IMR-90 (cell line): ENCODE measurements around the gene FAM90A1. TPM values are rescaled to one million over a fixed set of nuclear protein-coding genes. Genes with fewer than 3 reads are reported as not detected.
"Not testable (repeated sequence)": the region's sequence is repeated elsewhere in the genome, so short reads cannot be mapped to it uniquely, and the experiment has no call there.

Experiments used
- ATAC-seq: fragments of 200-7000 bp; cut with Tn5 transposase; 2 replicates; pipeline ENCODE4 v1.9.1; 2020; ENCODE audit warnings: low read depth, mild to moderate bottlenecking, moderate library complexity
- BruUV-seq: library from RNA; stranded (reverse); fragments of 400-500 nt; replicated peaks from 2 replicates; lab custom pipeline; 2021; lab: Mats Ljungman, UMichigan
- CTCF ChIA-PET: fragments of 300-600 bp; formaldehyde crosslinking; extraction: SDS; loops from one replicate; lab custom pipeline; 2021; ENCODE audit warnings: antibody characterized with exemption; lab: Yijun Ruan, JAX
- POLR2A ChIA-PET: fragments of 300-600 bp; sonication (Branson Sonifier 250); formaldehyde crosslinking; loops from one replicate; lab custom pipeline; 2022; ENCODE audit warnings: antibody characterized with exemption; ENCODE audit not compliant: unreplicated experiment; lab: Charles Lee
- DNase-seq: peaks from one replicate; pipeline ENCODE4 v3.0.0; 2013
- H2AFZ ChIP-seq: replicated peaks from 2 replicates; pipeline ENCODE3; 2013; ENCODE audit warnings: low read length, mild to moderate bottlenecking; ENCODE audit not compliant: poor library complexity
- H2AK5ac ChIP-seq: 2 replicates; pipeline ENCODE4 v1.6.1; 2013; ENCODE audit warnings: low read depth, low read length, inconsistent platforms
- H2AK9ac ChIP-seq: replicated peaks from 2 replicates; pipeline ENCODE3; 2013; ENCODE audit warnings: mild to moderate bottlenecking, low read depth, low read length, moderate library complexity; ENCODE audit not compliant: poor library complexity
- H2BK120ac ChIP-seq: 2 replicates; pipeline ENCODE4 v1.6.1; 2013; ENCODE audit warnings: low read depth, low read length, inconsistent platforms
- H2BK15ac ChIP-seq: 3 replicates; pipeline ENCODE4 v1.6.1; 2013; ENCODE audit warnings: low read depth, low read length, inconsistent platforms
- H2BK20ac ChIP-seq: 2 replicates; pipeline ENCODE4 v1.6.1; 2013; ENCODE audit warnings: low read depth, mild to moderate bottlenecking, inconsistent platforms, low read length, moderate library complexity
- H2BK5ac ChIP-seq: 2 replicates; pipeline ENCODE4 v1.6.1; 2013; ENCODE audit warnings: mild to moderate bottlenecking, low read depth, low read length, inconsistent platforms; ENCODE audit not compliant: poor library complexity, severe bottlenecking
- H3K14ac ChIP-seq: replicated peaks from 2 replicates; pipeline ENCODE4 v1.6.1; 2013; ENCODE audit warnings: low read depth, low read length, inconsistent platforms
- H3K18ac ChIP-seq: 2 replicates; pipeline ENCODE4 v1.6.1; 2013; ENCODE audit warnings: low read depth, low read length, control low read depth
- H3K23ac ChIP-seq: 2 replicates; pipeline ENCODE4 v1.6.1; 2013; ENCODE audit warnings: low read depth, low read length, inconsistent platforms
- H3K27ac ChIP-seq: 2 replicates; pipeline ENCODE4 v1.5.1; 2013; ENCODE audit warnings: mild to moderate bottlenecking, control low read depth, low read length; ENCODE audit not compliant: insufficient read depth
- H3K27me3 ChIP-seq: 2 replicates; pipeline ENCODE4 v1.6.1; 2013; ENCODE audit warnings: low read length; ENCODE audit not compliant: control insufficient read depth, insufficient read depth
- H3K36me3 ChIP-seq: 2 replicates; pipeline ENCODE4 v1.6.1; 2013; ENCODE audit warnings: low read length, mixed read lengths; ENCODE audit not compliant: control insufficient read depth, insufficient read depth
- H3K4ac ChIP-seq: 2 replicates; pipeline ENCODE4 v1.6.1; 2013; ENCODE audit warnings: low read depth, low read length, inconsistent platforms
- H3K4me1 ChIP-seq: 2 replicates; pipeline ENCODE4 v1.6.1; 2013; ENCODE audit warnings: low read length, mixed read lengths; ENCODE audit not compliant: control insufficient read depth, insufficient read depth
- H3K4me2 ChIP-seq: 2 replicates; pipeline ENCODE4 v1.6.1; 2013; ENCODE audit warnings: low read depth, mild to moderate bottlenecking, control low read depth, low read length, moderate library complexity
- H3K4me3 ChIP-seq: 2 replicates; pipeline ENCODE4 v1.5.1; 2013; ENCODE audit warnings: low read depth, mild to moderate bottlenecking, control low read depth, low read length, moderate library complexity; ENCODE audit not compliant: insufficient read depth
- H3K56ac ChIP-seq: 2 replicates; pipeline ENCODE4 v1.6.1; 2013; ENCODE audit warnings: low read length, inconsistent platforms; ENCODE audit not compliant: insufficient read depth; ENCODE audit errors: extremely low read depth
- H3K79me1 ChIP-seq, 2 experiments: 2 replicates each; pipeline ENCODE4 v1.6.1; 2013; ENCODE audit warnings: low read length in 2 of 2, inconsistent platforms in 1 of 2, low read depth in 1 of 2
- H3K9ac ChIP-seq: 2 replicates; pipeline ENCODE4 v1.6.1; 2013; ENCODE audit warnings: low read depth, low read length, control low read depth
- H3K9me1 ChIP-seq: 2 replicates; pipeline ENCODE4 v1.6.1; 2013; ENCODE audit warnings: low read length, inconsistent platforms; ENCODE audit not compliant: insufficient read depth
- H3K9me3 ChIP-seq: 2 replicates; pipeline ENCODE4 v1.6.1; 2013; ENCODE audit warnings: low read length; ENCODE audit not compliant: control insufficient read depth, insufficient read depth
- H4K20me1 ChIP-seq: 2 replicates; pipeline ENCODE4 v1.6.1; 2013; ENCODE audit warnings: low read length, inconsistent platforms; ENCODE audit not compliant: insufficient read depth
- H4K5ac ChIP-seq: 2 replicates; pipeline ENCODE4 v1.6.1; 2013; ENCODE audit warnings: mild to moderate bottlenecking, low read depth, low read length, control low read depth
- H4K8ac ChIP-seq, 2 experiments: 2 replicates each; pipeline ENCODE4 v1.6.1; 2013; ENCODE audit warnings: low read depth in 2 of 2, low read length in 2 of 2, control low read depth in 1 of 2, inconsistent platforms in 1 of 2
- H4K91ac ChIP-seq: 2 replicates; pipeline ENCODE4 v1.6.1; 2013; ENCODE audit warnings: low read depth, low read length, inconsistent platforms; ENCODE audit not compliant: insufficient read depth
- WGBS, 2 experiments: methylation state at CpG; one replicate each; pipeline versions ENCODE4 v1.1.5 to v1.1.7; 2013; ENCODE audit warnings: missing lambda C conversion rate in 2 of 2; ENCODE audit not compliant: insufficient read length in 1 of 2; ENCODE audit errors: extremely low coverage in 2 of 2; 5-methylcytosine and 5-hydroxymethylcytosine counted together
- dilution Hi-C: fragments of 300-500 bp; cut with HindIII; formaldehyde crosslinking; loops from one replicate; pipeline ENCODE4 v1.14.3; 2018; ENCODE audit warnings: low sequenced_read_pairs; ENCODE audit not compliant: unreplicated experiment
- in situ Hi-C: fragments of 300-500 bp; cut with MboI; formaldehyde crosslinking; loops from 3 replicates; pipeline ENCODE4 v1.14.3; 2019; ENCODE audit warnings: low sequenced_read_pairs, inconsistent platforms, mixed read lengths
- intact Hi-C: fragments of 100-400 bp; cut with micrococcal nuclease; formaldehyde crosslinking; loops from 2 replicates; pipeline ENCODE4 v1.10.0; 2022
- polyA plus RNA-seq, 3 experiments: library from polyadenylated mRNA; depleted of rRNA; stranded (reverse); fragments of >200 nt; gene quantifications; 2 replicates each; pipeline ENCODE4 v1.2.3, GENCODE V29; 2012; ENCODE audit warnings: low replicate concordance in 1 of 3
- total RNA-seq: library from RNA; depleted of rRNA; stranded (reverse); fragments of >200 nt; gene quantifications from 2 replicates; pipeline ENCODE4 v1.2.3, GENCODE V29; 2012

FAM90A1 gene
- total and polyA plus RNA-seq, 2 of the 4 experiments (the other 2 are of a cell fraction) = 0.09 TPM; not detected in 1

GRCh38 chr12:8261111-8261554 is 33.7 kb upstream of the FAM90A1 start:
- H2BK5ac ChIP-seq, H3K4me2 ChIP-seq, H2AK5ac ChIP-seq, H3K27ac ChIP-seq, H3K4ac ChIP-seq, DNase-seq, H3K4me3 ChIP-seq, H3K56ac ChIP-seq, H4K8ac ChIP-seq, in situ Hi-C loops, H3K23ac ChIP-seq, H3K4me1 ChIP-seq, H3K9ac ChIP-seq, H2AFZ ChIP-seq, H4K20me1 ChIP-seq, H2BK20ac ChIP-seq, BruUV-seq, H2AK9ac ChIP-seq, H3K9me3 ChIP-seq, dilution Hi-C loops, H3K18ac ChIP-seq, intact Hi-C loops, H4K5ac ChIP-seq, ATAC-seq, CTCF ChIA-PET, H4K91ac ChIP-seq, H3K9me1 ChIP-seq, H3K79me1 ChIP-seq, H2BK15ac ChIP-seq, H2BK120ac ChIP-seq, H3K36me3 ChIP-seq, POLR2A ChIA-PET, H3K14ac ChIP-seq, H3K27me3 ChIP-seq: not testable (repeated sequence)
- WGBS, 2 experiments = no CpG with 5 or more reads among the region's 14 CpGs

- H3K56ac ChIP-seq, intact Hi-C loops, H3K4me2 ChIP-seq, H4K8ac ChIP-seq, H3K27ac ChIP-seq, H2AFZ ChIP-seq, DNase-seq, ATAC-seq, BruUV-seq, H4K20me1 ChIP-seq, H3K27me3 ChIP-seq, H4K5ac ChIP-seq, H2BK15ac ChIP-seq, H3K14ac ChIP-seq, H3K4me3 ChIP-seq, H3K4ac ChIP-seq, POLR2A ChIA-PET, CTCF ChIA-PET, H2BK20ac ChIP-seq, H4K91ac ChIP-seq, H2AK5ac ChIP-seq, H2BK5ac ChIP-seq, H3K4me1 ChIP-seq, H3K9me1 ChIP-seq, H2BK120ac ChIP-seq, H3K23ac ChIP-seq, H3K9ac ChIP-seq, H3K18ac ChIP-seq, H3K9me3 ChIP-seq, H2AK9ac ChIP-seq, dilution Hi-C loops, H3K79me1 ChIP-seq, in situ Hi-C loops, H3K36me3 ChIP-seq: not testable (repeated sequence)
- no CpG with 5 or more reads among the region's 5 CpGs for WGBS, 2 experiments
Observed at GRCh38 chr12:8256356-8256755, 28.9 kb upstream of the FAM90A1 start.
